HEK293 (cell line): ENCODE results near the gene CANX.

Experiments
- CTCF ChIP-seq: fragments of 450-650 bp; formaldehyde crosslinking; IDR thresholded peaks from 2 replicates; pipeline ENCODE4 v1.5.1; 2016; ENCODE audit warnings: missing biosample characterization, missing genetic modification characterization
- GFI1B ChIP-seq: fragments of 450-650 bp; formaldehyde crosslinking; IDR thresholded peaks from 2 replicates; pipeline ENCODE4 v1.5.1; 2016; ENCODE audit warnings: missing biosample characterization, missing genetic modification characterization
- HOXA7 ChIP-seq: sonication (generic); formaldehyde crosslinking; IDR thresholded peaks from 2 replicates; pipeline ENCODE4 v1.8.1; 2022; ENCODE audit warnings: missing genetic modification reagents, borderline replicate concordance
- ZNF211 ChIP-seq: fragments of 450-650 bp; formaldehyde crosslinking; IDR thresholded peaks from 2 replicates; pipeline ENCODE4 v1.5.1; 2016; ENCODE audit warnings: low read depth, missing biosample characterization, missing genetic modification characterization
- ZNF248 ChIP-seq: fragments of 450-650 bp; formaldehyde crosslinking; IDR thresholded peaks from 2 replicates; pipeline ENCODE4 v1.5.1; 2017; ENCODE audit warnings: missing biosample characterization, missing genetic modification characterization
- ZNF366 ChIP-seq: fragments of 450-650 bp; formaldehyde crosslinking; conservative IDR thresholded peaks from 2 replicates; pipeline ENCODE4 v1.5.1; 2016; ENCODE audit warnings: missing biosample characterization, missing genetic modification characterization
- ZNF639 ChIP-seq: fragments of 450-650 bp; formaldehyde crosslinking; IDR thresholded peaks from 2 replicates; pipeline ENCODE4 v1.5.1; 2016; ENCODE audit warnings: missing biosample characterization, missing genetic modification characterization
- ZNF76 ChIP-seq: fragments of 450-650 bp; formaldehyde crosslinking; IDR thresholded peaks from 2 replicates; pipeline ENCODE4; 2016; ENCODE audit warnings: low read depth, missing biosample characterization, missing genetic modification characterization, borderline replicate concordance
- TF ChIP-seq, protein P1 (sequence below): fragments of 450-650 bp; formaldehyde crosslinking; IDR thresholded peaks from 2 replicates; pipeline ENCODE4 v1.5.1; 2016; ENCODE audit warnings: missing biosample characterization, missing genetic modification characterization
- TF ChIP-seq, protein P2 (sequence below): fragments of 450-650 bp; formaldehyde crosslinking; IDR thresholded peaks from 2 replicates; pipeline ENCODE4 v1.5.1; 2016; ENCODE audit warnings: missing biosample characterization, missing genetic modification characterization, low read depth
- TF ChIP-seq, protein P3 (sequence below): fragments of 450-650 bp; IDR thresholded peaks from 2 replicates; pipeline ENCODE4 v1.5.1; 2018; ENCODE audit warnings: missing biosample characterization, mild to moderate bottlenecking, missing genetic modification characterization

GRCh38 chr5:179697993-179698934 lies 503 bp upstream of the CANX start:
- TF ChIP-seq, protein P1, sequence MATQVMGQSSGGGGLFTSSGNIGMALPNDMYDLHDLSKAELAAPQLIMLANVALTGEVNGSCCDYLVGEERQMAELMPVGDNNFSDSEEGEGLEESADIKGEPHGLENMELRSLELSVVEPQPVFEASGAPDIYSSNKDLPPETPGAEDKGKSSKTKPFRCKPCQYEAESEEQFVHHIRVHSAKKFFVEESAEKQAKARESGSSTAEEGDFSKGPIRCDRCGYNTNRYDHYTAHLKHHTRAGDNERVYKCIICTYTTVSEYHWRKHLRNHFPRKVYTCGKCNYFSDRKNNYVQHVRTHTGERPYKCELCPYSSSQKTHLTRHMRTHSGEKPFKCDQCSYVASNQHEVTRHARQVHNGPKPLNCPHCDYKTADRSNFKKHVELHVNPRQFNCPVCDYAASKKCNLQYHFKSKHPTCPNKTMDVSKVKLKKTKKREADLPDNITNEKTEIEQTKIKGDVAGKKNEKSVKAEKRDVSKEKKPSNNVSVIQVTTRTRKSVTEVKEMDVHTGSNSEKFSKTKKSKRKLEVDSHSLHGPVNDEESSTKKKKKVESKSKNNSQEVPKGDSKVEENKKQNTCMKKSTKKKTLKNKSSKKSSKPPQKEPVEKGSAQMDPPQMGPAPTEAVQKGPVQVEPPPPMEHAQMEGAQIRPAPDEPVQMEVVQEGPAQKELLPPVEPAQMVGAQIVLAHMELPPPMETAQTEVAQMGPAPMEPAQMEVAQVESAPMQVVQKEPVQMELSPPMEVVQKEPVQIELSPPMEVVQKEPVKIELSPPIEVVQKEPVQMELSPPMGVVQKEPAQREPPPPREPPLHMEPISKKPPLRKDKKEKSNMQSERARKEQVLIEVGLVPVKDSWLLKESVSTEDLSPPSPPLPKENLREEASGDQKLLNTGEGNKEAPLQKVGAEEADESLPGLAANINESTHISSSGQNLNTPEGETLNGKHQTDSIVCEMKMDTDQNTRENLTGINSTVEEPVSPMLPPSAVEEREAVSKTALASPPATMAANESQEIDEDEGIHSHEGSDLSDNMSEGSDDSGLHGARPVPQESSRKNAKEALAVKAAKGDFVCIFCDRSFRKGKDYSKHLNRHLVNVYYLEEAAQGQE (tag by site-specific recombination): no peak
- TF ChIP-seq ZNF366 (tag by site-specific recombination) (no peak), CTCF (tag by site-specific recombination) (no peak), ZNF248 (tag by site-specific recombination) (no peak), HOXA7 (CRISPR knock-in tag) (no peak), GFI1B (no peak), ZNF211 (tag by site-specific recombination) (no peak), ZNF76 (tag by site-specific recombination) (peak; percentile 60; the same call in 1 of the 2 replicates), ZNF639 (tag by site-specific recombination) (peak; percentile 64)
- TF ChIP-seq, protein P2, sequence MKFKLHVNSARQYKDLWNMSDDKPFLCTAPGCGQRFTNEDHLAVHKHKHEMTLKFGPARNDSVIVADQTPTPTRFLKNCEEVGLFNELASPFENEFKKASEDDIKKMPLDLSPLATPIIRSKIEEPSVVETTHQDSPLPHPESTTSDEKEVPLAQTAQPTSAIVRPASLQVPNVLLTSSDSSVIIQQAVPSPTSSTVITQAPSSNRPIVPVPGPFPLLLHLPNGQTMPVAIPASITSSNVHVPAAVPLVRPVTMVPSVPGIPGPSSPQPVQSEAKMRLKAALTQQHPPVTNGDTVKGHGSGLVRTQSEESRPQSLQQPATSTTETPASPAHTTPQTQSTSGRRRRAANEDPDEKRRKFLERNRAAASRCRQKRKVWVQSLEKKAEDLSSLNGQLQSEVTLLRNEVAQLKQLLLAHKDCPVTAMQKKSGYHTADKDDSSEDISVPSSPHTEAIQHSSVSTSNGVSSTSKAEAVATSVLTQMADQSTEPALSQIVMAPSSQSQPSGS (tag by site-specific recombination): no peak
- TF ChIP-seq, protein P3, sequence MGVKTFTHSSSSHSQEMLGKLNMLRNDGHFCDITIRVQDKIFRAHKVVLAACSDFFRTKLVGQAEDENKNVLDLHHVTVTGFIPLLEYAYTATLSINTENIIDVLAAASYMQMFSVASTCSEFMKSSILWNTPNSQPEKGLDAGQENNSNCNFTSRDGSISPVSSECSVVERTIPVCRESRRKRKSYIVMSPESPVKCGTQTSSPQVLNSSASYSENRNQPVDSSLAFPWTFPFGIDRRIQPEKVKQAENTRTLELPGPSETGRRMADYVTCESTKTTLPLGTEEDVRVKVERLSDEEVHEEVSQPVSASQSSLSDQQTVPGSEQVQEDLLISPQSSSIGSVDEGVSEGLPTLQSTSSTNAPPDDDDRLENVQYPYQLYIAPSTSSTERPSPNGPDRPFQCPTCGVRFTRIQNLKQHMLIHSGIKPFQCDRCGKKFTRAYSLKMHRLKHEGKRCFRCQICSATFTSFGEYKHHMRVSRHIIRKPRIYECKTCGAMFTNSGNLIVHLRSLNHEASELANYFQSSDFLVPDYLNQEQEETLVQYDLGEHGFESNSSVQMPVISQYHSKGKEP (tag by site-specific recombination): no peak
